Measurements from ENCODE around the gene ZNF415.
"Not testable (repeated sequence)": the region's sequence is repeated elsewhere in the genome, so short reads cannot be mapped to it uniquely, and the experiment has no call there.

Gene ZNF415

GRCh38 chr19:53132141-53132991 is at the start of gene ZNF415:
Gene ZNF415 (minus strand): TSS chr19:53132910. CDS start chr19:53122676, 10,234 bp downstream.
- DNase-seq = peak; percentile 32

- no peak for DNase-seq
Observed at GRCh38 chr19:53182202-53182601, 49.5 kb upstream of the ZNF415 start.

GRCh38 chr19:53177986-53178385 is 45.3 kb upstream of the ZNF415 start:
- DNase-seq = no peak

DNA sequence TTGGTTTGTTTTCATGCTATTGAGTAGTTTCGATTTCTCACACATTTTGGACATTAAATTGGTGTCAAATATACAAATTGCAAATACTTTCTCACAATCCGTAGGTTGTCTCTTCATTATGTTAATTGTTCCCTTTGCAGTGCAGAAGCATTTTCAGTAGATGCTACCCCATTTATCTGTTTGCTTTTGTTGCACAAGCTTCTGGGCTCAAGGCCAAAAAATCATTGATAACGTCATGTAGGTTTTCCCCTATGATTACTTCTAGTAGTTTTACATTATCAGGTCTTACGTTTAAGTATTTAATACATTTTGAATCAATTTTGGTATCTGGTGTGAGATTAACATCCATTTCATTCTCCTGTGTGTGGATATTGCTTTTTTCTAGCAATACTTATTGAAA is 40.2 kb upstream of the ZNF415 start:
- DNase-seq = no peak

DNA sequence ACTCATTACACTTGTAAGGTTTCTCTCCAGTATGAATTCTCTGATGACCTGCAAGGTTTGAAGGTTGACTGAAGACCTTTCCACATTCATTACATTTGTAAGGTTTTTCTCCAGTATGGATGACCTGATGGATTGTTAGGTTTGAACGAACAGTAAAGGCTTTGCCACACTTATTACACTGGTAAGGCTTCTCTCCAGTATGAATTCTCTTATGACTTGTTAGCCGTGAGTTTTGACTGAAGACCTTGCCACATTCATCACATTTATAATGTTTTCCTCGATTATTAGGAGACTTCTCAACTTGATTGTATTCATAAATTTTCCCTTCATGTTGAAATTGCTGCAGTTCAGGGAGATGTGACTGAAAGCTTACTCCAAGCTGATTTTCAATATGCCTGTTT is 33.0 kb upstream of the ZNF415 start:
- DNase-seq = no peak

DNA sequence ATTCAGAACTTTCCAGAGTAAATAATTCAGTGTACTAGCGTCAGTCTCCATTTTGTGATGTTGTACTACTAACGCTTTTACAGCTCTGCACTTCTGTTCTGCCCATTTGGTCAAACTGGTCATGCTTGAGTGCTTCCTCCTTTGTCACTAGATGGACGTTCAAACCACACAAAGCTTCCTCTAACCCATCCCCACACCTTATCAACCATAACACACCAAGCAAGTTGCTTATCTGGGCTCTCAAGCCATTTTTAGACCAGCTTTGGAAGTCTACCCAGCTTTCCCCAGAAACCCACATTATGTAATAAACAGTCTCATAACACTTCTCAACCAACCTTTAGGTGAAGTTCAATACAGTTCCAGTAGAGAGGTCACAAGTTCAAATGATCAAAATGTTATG is 28.4 kb upstream of the ZNF415 start:
- DNase-seq = no peak

- DNase-seq = no peak
Observed at GRCh38 chr19:53160350-53160749, 27.6 kb upstream of the ZNF415 start.

GRCh38 chr19:53158119-53158656 is 25.5 kb upstream of the ZNF415 start:
- peak; percentile 7 for DNase-seq

DNA sequence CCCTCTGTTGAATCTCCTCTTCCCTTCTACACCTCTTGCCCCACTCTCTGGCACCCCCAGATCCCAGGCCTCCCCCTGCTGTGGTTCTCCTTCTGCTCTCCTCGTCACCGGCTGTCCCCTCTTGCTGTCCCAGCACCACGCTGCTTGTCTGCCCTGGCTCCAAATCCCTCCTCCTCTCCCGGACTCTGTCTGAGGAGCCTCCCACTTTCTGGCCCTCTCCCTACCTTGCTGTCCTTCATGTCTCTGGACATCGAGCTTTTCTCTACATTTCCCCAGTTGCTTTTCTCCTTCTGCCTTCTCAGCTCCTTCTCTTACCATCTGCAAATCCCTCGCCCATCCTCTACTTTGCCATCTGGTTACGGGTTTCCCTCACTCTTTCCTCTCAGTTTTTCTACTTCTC is 24.9 kb upstream of the ZNF415 start:
- DNase-seq = no peak

DNA sequence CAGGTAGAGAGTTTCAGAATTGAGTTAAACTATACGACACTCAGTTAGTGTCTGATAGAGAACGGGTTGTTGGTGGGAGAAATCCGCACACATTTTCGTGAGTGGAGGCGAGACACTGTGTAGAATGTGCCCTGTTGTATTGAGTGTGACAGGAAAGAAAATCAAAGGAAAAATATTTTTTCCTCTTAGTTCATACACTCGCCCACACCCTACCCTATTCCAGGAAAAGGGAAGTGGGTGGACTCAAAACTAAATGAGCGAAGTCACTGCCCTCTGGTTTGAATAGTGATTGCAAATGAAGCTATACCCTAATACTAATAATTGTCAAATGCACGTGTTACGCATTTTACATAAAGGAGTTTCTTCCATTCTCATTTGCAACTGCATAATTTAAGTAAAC is 24.1 kb upstream of the ZNF415 start:
- DNase-seq = no peak

DNA sequence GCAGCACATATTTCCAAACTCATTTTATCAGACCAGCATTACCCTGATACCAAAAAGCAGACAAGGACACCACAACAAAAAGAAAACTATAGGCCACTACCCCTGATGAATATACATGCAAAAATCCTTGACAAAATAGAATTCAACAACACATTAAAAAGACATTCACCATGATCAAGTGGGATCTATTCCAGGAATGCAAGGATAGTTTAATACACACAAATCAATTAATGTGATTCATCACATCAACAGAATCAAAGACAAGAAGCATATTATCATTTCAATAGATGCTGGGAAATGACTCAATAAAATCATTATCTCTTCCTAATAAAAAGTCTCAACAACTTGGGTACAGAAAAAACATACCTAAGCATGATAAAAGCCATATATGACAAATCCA is 14.9 kb upstream of the ZNF415 start:
- no peak for DNase-seq

- no peak for DNase-seq
Observed at GRCh38 chr19:53140351-53140750, 7.6 kb upstream of the ZNF415 start.

DNA sequence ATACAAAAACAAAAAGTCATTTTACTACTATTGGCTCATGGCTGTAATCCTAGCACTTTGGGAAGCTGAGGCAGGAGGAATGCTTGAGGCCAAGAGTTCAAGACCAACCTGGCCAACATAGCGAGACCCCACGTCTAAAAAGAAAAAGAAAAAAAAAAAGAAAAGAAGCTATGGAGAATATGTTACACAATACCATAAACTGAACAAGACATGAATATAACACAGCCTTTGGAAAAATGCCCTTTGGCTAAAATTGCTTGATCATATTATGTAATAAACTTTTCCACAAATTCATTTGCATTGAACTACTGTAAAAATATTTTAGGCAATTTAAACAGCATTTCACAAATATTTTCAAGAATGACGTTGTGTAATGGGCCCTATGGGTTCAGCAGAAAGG is 3.7 kb upstream of the ZNF415 start:
- DNase-seq = no peak

- no peak for DNase-seq
Observed at GRCh38 chr19:53131727-53132126, 983 bp downstream of the ZNF415 start.

- DNase-seq = no peak
Observed at GRCh38 chr19:53131085-53131590, 1.6 kb downstream of the ZNF415 start.

DNA sequence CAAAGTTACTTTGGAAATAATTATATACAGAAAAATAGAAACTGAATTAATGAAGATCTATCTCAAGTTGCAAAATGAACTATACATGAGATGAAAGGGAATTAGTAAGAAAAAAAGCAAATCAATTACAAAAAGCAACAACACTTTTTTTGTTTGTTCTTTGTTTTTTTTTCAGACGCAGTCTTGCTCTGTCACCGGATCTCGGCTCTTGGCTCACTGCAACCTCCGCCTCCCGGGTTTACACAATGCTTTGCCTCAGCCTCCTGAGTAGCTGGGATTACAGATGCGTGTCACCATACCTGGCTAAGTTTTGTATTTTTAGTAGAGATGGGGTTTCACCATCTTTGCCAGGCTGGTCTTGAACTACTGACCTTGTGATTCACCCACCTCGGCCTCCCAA is 2.2 kb downstream of the ZNF415 start:
- DNase-seq = no peak

- not testable (repeated sequence) for DNase-seq
Observed at GRCh38 chr19:53126733-53127526, 5.8 kb downstream of the ZNF415 start.

- DNase-seq = no peak
Observed at GRCh38 chr19:53123400-53123799, 9.3 kb downstream of the ZNF415 start.

GRCh38 chr19:53112286-53112685 is 20.4 kb downstream of the ZNF415 start:
- no peak for DNase-seq

GRCh38 chr19:53109527-53109926 is 23.2 kb downstream of the ZNF415 start:
- DNase-seq = no peak

DNA sequence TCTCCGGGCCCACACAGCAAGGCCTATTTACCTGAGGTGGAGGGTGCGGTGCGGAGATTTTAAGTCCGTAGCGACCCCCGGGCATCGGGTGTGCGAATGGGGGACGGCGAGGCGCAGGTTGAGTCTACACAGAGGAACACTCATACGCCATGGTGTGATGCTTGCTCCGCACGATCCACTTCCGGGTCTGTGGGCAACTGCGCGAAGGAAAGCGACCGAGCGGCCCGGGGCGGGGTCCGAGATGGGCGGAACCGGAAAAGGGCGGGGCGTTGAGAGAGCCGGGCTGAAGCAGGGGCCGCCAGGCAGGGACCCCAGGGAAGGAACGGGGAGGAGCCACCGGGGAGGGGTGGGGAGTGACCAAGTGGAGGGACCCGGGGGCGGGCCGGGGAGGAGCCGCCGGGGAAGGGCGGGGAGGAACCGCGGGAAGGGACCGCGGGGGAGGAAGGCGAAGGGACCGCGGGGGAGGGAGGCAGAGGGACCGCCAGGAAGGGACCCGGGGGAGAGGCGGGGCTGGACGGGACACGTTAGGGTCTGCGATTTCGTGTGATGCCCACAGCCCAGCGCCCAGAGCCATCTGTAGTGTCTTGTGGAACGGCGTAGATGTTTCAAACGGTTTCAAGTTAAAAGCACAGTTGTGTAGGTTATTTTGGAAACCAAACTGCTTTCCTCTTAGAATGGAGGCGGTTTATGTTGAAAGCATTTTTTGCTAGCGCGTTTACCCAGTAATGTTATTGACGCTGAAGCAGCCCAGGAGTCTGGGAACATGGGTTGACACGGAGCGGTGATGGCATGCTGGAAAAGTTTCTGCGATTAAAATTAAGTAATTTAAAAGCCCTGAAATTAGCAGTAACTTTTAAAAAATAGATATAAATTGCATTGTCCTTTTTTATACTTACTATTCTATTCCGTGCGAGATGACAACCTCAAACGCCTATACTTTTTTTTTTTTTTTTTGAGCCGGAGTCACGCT is 29.2 kb downstream of the ZNF415 start, which contains the start of gene ZNF160:
ZNF160 (minus strand) TSS at position 189 of the 970 bp plus-strand sequence. CDS start 17,146 bp downstream, outside the sequence.
- peak; percentile 92 for DNase-seq

DNA sequence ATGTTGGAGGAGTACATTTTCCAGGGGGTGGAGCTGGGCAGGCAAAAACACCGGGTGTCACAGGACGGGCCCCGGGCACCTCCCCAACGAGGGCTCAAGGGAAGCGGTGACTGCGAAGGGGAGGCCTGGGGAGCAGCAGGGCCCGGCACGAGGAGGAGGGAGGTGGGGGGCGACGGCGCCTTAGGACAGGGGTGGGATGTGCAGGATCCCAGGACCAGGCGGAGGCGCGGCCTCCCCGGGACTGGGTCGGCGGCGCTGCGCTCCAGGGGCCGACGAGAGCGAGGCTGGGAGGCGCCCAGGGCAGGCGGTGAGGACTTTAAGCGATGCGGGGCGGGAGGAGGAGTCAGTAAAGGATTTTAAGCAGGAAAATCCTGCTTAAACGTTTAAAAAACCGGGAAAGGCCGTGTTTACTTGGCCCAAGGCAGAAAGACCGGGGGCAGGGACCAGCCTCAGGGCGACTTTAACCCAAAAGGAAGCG is 29.9 kb downstream of the ZNF415 start:
- peak; percentile 29 for DNase-seq

Measured in NCI-H1092 treated with DMSO at 0.1 percent for 48 hours (cell line).